ENCODE measurements around the gene PSMB2. TPM values are rescaled to one million over a fixed set of nuclear protein-coding genes. Genes with fewer than 3 reads are reported as not detected.

Gene PSMB2
- total RNA-seq, 1 experiment from 2014 or later, result 86.0 TPM

- no peaks in the 10 kb centered on the region for H3K9me3 Mint-ChIP-seq
- no peaks in the 10 kb centered on the region for H3K79me1 ChIP-seq (ENCODE audit: insufficient read depth, low read depth, low read length, poor library complexity, severe bottlenecking)
- no peak overlapping the region for H3K56ac ChIP-seq (ENCODE audit: insufficient read length, low read depth, low read length)
These were observed 9.1 kb upstream of the PSMB2 start for GRCh38 chr1:35650416-35650815.

More at GRCh38 chr1:35650416-35650815, 9.1 kb upstream of the PSMB2 start:
- Histone ChIP-seq H3K27me3 (ENCODE audit: insufficient read depth, low read length) (no peaks in the 10 kb centered on the region; the same call in 1 of the 2 replicates), H2AK5ac (ENCODE audit: insufficient read length, low read length) (no peak overlapping the region), H2BK5ac (ENCODE audit: insufficient read length, low read length) (no peak overlapping the region), H3K14ac (ENCODE audit: insufficient read depth, low read length) (no peak overlapping the region), H3T11ph (ENCODE audit: low read length) (no peak overlapping the region), H3K23me2 (ENCODE audit: insufficient read length, low read depth, low read length, poor library complexity, severe bottlenecking) (no peaks in the 10 kb centered on the region), H3K18ac (ENCODE audit: insufficient read length, low read depth, low read length) (no peak overlapping the region), H4K20me1 (ENCODE audit: control insufficient read depth, insufficient read depth, insufficient read length) (no peaks in the 10 kb centered on the region), H2BK12ac (ENCODE audit: insufficient read length, low read depth, low read length) (no peak overlapping the region), H3K9me3 (ENCODE audit: control insufficient read depth, low read depth, low read length) (no peaks in the 10 kb centered on the region), H3K9ac (ENCODE audit: extremely low read depth, insufficient read length, low read length) (no peak overlapping the region), H2BK20ac (ENCODE audit: low read depth, low read length, poor library complexity, severe bottlenecking) (no peak overlapping the region), H4K8ac (replicated peaks; ENCODE audit: insufficient read length, low read depth, low read length) (no peak overlapping the region), H4K5ac (ENCODE audit: insufficient read length, low read depth, low read length) (no peak overlapping the region), H3K4me2 (ENCODE audit: insufficient read depth, insufficient read length, low read length) (no peak overlapping the region), H4K91ac (ENCODE audit: insufficient read length, low read depth, low read length) (no peak overlapping the region), H2BK120ac (ENCODE audit: low read depth, low read length, poor library complexity, severe bottlenecking) (no peak overlapping the region), H3K4ac (ENCODE audit: low read depth, low read length) (no peak overlapping the region), H3K79me2 (ENCODE audit: insufficient read depth, low read length) (no peaks in the 10 kb centered on the region), H2AFZ (ENCODE audit: low read length) (no peak overlapping the region), H3K4me1 (ENCODE audit: insufficient read depth, low read length) (no peaks in the 10 kb centered on the region), H3K27ac (ENCODE audit: insufficient read length, low read depth, low read length) (no peak overlapping the region), H3K23ac (ENCODE audit: insufficient read length, low read depth, low read length) (no peak overlapping the region), H2BK15ac (ENCODE audit: low read depth, low read length) (no peak overlapping the region)
- no CpG with 5 or more reads among the region's 3 CpGs for WGBS (ENCODE audit: extremely low coverage, insufficient read length, low lambda C conversion rate)
- no peaks in the 10 kb centered on the region for H3K36me3 Mint-ChIP-seq (ENCODE audit: insufficient read depth in 1 of 3, low read depth in 3 of 3)
- no peaks in the 10 kb centered on the region for H3K4me1 Mint-ChIP-seq
- H3K27ac Mint-ChIP-seq, result no peak overlapping the region
- no peak for DNase-seq
- no peak overlapping the region for H3K4me3 Mint-ChIP-seq
- no peak for TF ChIP-seq CTCF (conservative IDR thresholded peaks at IDR 0.05)
- H3K27me3 Mint-ChIP-seq (ENCODE audit: low read depth), result peaks cover 47% of the 10 kb centered on the region

Measured in H9 (cell line).